Activated CD8-positive, alpha-beta memory T cell treated with anti-CD3 and anti-CD28 coated beads, Interleukin-2, amount 10 ng/mL, durations not matched to agents 7 days and 5 days (primary cell): ENCODE measurements around the gene DDC. TPM values are rescaled to one million over a fixed set of nuclear protein-coding genes. Genes with fewer than 3 reads are reported as not detected.
A peak's percentile ranks its signal among the peaks of the same experiment; 100 is the strongest.

ENCODE experiments used
- ATAC-seq: fragments of 150-1000 bp; cut with Tn5 transposase; one replicate; pipeline ENCODE4 v1.10.0; 2021; ENCODE audit warnings: moderate library complexity
- CTCF ChIA-PET: fragments of 350-600 bp; sonication (Branson Sonifier 250); formaldehyde crosslinking; loops from one replicate; lab custom pipeline; 2021; ENCODE audit warnings: antibody characterized with exemption; lab: Charles Lee
- DNase-seq: peaks from one replicate; pipeline ENCODE4 v3.0.0-alpha.2; 2020
- H3K27ac Mint-ChIP-seq: one replicate; pipeline ENCODE4 v1.8.0; 2021; ENCODE audit warnings: mild to moderate bottlenecking, mixed read lengths
- H3K27me3 Mint-ChIP-seq: one replicate; pipeline ENCODE4 v1.8.0; 2021; ENCODE audit warnings: mixed read lengths
- H3K36me3 Mint-ChIP-seq: one replicate; pipeline ENCODE4 v1.8.0; 2021; ENCODE audit warnings: mild to moderate bottlenecking, mixed read lengths
- H3K4me1 Mint-ChIP-seq: one replicate; pipeline ENCODE4 v1.8.0; 2021; ENCODE audit warnings: mixed read lengths
- H3K4me3 Mint-ChIP-seq: one replicate; pipeline ENCODE4 v1.8.0; 2021; ENCODE audit warnings: mild to moderate bottlenecking, moderate library complexity, mixed read lengths
- H3K9me3 Mint-ChIP-seq: one replicate; pipeline ENCODE4 v1.8.0; 2022; ENCODE audit warnings: low read depth, mixed read lengths
- total RNA-seq, 2 experiments: library from RNA; stranded (reverse); gene quantifications; one replicate each; pipeline ENCODE4 v1.2.3, GENCODE V29; 2021

DDC gene
- total RNA-seq, 2 experiments from 2014 or later: not detected

DNA sequence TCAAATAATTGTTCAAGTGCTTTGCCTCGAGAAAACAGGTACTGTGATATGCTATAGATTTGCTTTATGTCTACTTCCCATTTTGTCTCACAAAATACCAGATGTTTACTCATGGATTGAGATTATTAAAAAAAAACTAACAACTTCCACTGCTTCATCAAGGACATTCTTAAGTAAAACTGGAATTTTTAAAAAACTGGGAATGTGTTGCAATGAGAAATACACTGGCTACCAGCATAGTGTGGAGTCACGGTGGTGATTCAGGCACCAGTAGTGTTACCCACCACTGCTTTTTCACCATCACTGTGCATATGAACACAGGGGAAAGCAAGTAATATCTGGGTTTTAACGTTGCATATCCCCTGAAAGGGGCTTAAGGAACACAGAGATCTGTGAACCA lies 136.3 kb downstream of the DDC start:
- no peak for ATAC-seq
- Mint-ChIP-seq H3K4me1 (no peaks in the 10 kb centered on the region), H3K27ac (no peak overlapping the region), H3K4me3 (no peak overlapping the region), H3K36me3 (peaks cover 4% of the 10 kb centered on the region), H3K27me3 (no peaks in the 10 kb centered on the region), H3K9me3 (no peaks in the 10 kb centered on the region)
- CTCF ChIA-PET: no interaction called here
- DNase-seq: no peak

DNA sequence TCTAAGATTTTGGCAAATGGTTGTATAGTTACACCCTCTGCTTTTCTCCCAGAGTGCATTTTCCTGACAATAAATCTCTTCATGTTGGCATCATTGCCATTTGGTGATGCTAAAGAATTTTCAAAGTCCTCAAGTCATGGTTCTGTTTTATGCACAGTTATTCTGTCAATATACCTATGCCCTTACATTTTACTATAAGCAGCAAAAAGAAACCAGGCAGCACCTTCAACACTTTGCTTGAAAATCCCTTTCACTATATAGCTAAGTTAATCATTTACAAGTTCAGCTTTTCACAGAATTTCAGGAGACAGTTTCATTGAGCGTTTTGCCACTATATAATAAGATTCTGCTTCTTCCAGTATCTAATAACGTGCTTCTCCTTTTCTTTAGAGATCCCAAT lies 137.7 kb downstream of the DDC start:
- ATAC-seq: no peak
- H3K36me3 Mint-ChIP-seq: peaks cover 4% of the 10 kb centered on the region
- CTCF ChIA-PET: interaction anchor here (1.5 to 2.7 kb wide), 2 partner anchors 10 to 206 kb away, joined by 5 to 17 read pairs; no protein-coding TSS in a partner anchor
- H3K4me1 Mint-ChIP-seq: no peaks in the 10 kb centered on the region
- H3K27me3 Mint-ChIP-seq: no peaks in the 10 kb centered on the region
- no peak overlapping the region for H3K4me3 Mint-ChIP-seq
- no peaks in the 10 kb centered on the region for H3K9me3 Mint-ChIP-seq
- DNase-seq: no peak
- H3K27ac Mint-ChIP-seq: no peak overlapping the region

DNA sequence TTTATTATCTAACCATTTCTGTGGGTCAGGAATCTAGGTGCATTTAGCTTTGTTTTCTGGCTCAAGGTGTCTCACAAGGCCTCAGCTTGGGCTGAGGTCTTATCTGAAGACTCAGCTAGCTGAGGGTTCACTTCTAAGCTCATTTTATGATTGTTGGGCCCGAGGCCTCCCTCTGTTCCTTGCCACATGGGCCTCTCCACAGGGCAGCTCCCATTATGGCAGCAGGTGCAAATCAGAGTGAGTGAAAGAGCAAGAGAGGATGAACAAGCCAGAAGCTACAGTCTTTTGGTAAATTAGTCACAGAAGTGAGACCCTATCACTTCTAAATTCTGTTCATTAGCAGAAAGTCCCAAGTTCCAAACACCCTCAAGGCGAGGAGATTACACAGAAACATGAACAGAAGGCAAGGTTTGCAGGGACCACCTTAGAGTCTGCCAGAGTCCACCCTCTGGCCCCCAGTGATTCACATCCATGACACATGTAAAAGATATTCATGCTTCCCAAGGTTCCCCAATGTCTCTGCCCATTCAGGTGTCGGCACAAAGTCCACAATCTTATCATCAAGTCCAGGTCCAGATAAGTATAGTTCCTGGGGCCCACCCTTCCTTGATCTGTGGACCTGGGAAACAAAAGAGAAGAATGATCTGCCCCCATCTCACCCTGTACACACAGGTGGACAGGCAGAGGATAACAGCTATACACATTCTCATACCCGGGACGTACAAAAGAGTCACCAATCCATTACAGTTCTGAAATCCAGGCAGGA lies 138.7 kb downstream of the DDC start:
- H3K4me1 Mint-ChIP-seq: peaks cover 4% of the 10 kb centered on the region
- DNase-seq (no peak), ATAC-seq (no peak)
- H3K27me3 Mint-ChIP-seq: no peaks in the 10 kb centered on the region
- H3K9me3 Mint-ChIP-seq: no peaks in the 10 kb centered on the region
- no peak overlapping the region for H3K4me3 Mint-ChIP-seq
- H3K36me3 Mint-ChIP-seq: peaks cover 4% of the 10 kb centered on the region
- CTCF ChIA-PET: interaction anchor here (1.0 to 2.7 kb wide), 3 partner anchors 9 to 220 kb away, joined by 3 to 17 read pairs (median 5); no protein-coding TSS in a partner anchor
- H3K27ac Mint-ChIP-seq: no peak overlapping the region

DNA sequence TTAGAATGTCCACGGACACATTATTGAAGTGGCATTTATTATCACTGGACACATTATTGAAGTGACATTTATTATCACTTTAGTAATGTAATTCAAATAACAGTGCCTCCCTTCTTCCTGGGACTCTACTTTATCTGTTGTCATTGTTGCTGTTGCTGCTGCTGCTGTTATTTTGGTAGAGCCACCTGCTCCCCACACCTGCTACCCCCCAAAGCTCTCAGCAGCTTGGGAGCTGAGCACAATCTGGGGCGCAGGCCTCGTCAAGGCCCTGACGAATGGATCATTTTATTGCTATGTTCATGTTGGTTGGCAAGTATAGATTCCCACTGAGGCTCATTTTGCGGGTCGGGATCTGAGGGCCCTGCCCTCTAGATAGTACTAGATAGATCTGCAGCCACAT lies 139.9 kb downstream of the DDC start:
- no peak overlapping the region for H3K27ac Mint-ChIP-seq
- no peaks in the 10 kb centered on the region for H3K27me3 Mint-ChIP-seq
- peaks cover 3% of the 10 kb centered on the region for H3K36me3 Mint-ChIP-seq
- H3K4me3 Mint-ChIP-seq: no peak overlapping the region
- peaks cover 4% of the 10 kb centered on the region for H3K4me1 Mint-ChIP-seq
- ATAC-seq: no peak
- CTCF ChIA-PET: interaction anchor here (1.0 kb wide), 1 partner anchor 219 kb away, joined by 3 read pairs; no protein-coding TSS in a partner anchor
- no peak for DNase-seq
- no peaks in the 10 kb centered on the region for H3K9me3 Mint-ChIP-seq

DNA sequence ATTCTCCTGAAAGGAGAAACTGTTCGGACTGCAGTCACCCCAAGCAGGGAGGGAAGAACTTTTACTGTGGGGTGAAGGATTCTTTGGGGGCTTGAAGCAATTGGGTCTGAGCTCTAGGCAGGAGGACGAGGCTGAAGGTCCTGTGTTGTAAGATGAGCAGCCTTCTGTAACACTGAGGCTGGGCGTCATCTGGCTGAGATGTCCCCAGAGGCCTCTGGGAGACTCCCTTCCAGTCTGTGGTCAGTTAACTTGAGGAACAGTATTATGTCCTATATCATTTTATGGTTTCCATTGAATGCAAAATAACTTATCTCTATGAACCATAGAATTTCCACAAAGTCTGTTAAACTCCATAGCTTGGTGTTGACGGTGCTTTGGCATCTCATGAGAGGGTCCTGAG lies 141.3 kb downstream of the DDC start:
- H3K4me1 Mint-ChIP-seq: peaks cover 4% of the 10 kb centered on the region
- no peaks in the 10 kb centered on the region for H3K27me3 Mint-ChIP-seq
- peaks cover 3% of the 10 kb centered on the region for H3K36me3 Mint-ChIP-seq
- no peak overlapping the region for H3K27ac Mint-ChIP-seq
- ATAC-seq (no peak), DNase-seq (no peak)
- H3K9me3 Mint-ChIP-seq: no peaks in the 10 kb centered on the region
- no peak overlapping the region for H3K4me3 Mint-ChIP-seq
- CTCF ChIA-PET: interaction anchor here (1.0 to 1.6 kb wide), 2 partner anchors 218 to 331 kb away, joined by 3 read pairs; no protein-coding TSS in a partner anchor

DNA sequence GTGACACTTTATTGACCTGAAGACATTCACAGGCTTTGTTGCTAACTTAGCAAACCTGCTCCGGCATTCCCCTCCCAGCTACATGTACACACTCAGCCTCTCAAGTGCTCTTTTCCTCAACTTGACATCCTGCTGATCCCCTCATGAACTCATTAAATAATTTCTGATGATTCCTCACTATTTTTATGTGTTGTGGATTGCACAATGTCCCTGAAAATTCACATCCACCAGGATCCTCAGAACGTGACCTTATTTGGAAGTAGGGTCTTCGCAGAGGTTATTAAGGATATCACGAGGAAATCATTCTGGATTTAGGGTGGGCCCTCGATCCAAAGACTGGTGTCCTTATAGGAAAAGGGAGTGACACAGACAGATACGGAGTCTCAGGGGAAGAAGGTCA lies 142.3 kb downstream of the DDC start:
- no peak for DNase-seq
- no peak for ATAC-seq
- Mint-ChIP-seq H3K27ac (no peak overlapping the region), H3K4me1 (peaks cover 5% of the 10 kb centered on the region), H3K27me3 (no peaks in the 10 kb centered on the region), H3K4me3 (no peak overlapping the region), H3K9me3 (no peaks in the 10 kb centered on the region), H3K36me3 (no peaks in the 10 kb centered on the region)
- CTCF ChIA-PET: interaction anchor here (1.6 kb wide), 1 partner anchor 330 kb away, joined by 3 read pairs; no protein-coding TSS in a partner anchor

DNA sequence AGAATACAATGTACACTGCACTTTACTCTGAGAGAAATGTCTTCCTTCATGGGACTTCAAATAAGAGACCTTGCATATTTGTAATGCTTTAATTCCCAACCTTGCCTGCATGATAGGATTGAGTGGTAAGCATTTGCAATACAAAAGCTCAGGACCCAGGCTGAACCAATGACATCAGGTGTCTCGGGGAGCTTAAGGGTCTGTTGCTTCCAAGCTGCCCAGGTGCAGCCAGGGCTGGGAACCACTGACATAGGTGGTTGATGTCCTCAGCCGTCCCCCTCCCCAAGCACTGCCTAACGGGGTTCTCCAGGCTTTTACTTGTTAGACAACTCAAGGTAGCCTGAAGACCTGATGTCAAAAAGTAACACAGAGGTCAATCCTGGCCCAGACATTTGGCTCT lies 144.2 kb downstream of the DDC start:
- Mint-ChIP-seq H3K4me3 (no peak overlapping the region), H3K4me1 (peaks cover 18% of the 10 kb centered on the region), H3K36me3 (no peaks in the 10 kb centered on the region), H3K27ac (no peak overlapping the region), H3K27me3 (no peaks in the 10 kb centered on the region), H3K9me3 (no peaks in the 10 kb centered on the region)
- DNase-seq: no peak
- no peak for ATAC-seq
- CTCF ChIA-PET: interaction anchor here (0.8 to 7.5 kb wide), 9 partner anchors 11 to 740 kb away, joined by 3 to 62 read pairs (median 3); partner anchors contain the start of gene ZPBP

DNA sequence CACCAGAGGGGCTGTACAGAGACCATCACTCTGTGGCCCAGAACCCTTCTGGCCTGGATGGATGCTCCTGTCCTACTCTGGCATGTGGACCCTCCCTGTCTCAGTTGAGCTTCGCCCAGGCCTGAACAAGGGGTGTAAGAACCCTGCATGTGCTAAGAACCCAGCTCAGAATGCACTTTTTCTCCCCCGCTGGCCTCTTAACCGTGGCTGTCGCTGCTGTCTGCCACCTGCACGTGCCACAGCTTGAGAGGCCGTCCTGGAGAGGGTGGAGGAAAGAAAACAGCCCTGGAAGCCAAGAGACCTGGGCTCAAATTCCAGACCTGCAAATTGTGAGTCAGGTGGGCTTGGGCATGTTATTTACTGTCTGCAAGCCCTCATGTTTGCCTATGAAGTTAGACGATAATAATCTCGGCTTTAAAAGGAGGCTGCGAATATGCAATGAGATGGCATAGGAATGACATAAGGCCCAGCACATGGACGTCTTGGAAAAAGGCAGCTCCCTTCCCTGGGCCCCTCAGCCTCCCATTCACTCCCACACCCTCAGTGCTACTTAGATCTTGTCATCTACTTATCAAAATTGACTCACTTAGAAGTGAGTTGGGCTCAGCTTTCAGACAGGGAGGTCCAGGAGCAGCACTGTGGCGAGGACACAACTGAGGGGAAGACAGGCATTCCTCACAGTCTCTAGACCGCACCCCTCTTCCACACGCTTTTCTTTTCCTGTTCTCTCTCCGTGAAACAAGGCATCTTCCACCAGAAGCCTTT lies 146.5 kb downstream of the DDC start:
- Mint-ChIP-seq H3K4me3 (no peak overlapping the region), H3K9me3 (no peaks in the 10 kb centered on the region), H3K4me1 (peaks cover 25% of the 10 kb centered on the region), H3K27me3 (no peaks in the 10 kb centered on the region), H3K36me3 (no peaks in the 10 kb centered on the region), H3K27ac (no peak overlapping the region)
- DNase-seq: no peak
- no peak for ATAC-seq
- CTCF ChIA-PET: interaction anchor here (0.7 to 7.5 kb wide), 47 partner anchors 8 to 325 kb away, joined by 3 to 83 read pairs (median 5); partner anchors contain the start of gene ZPBP

DNA sequence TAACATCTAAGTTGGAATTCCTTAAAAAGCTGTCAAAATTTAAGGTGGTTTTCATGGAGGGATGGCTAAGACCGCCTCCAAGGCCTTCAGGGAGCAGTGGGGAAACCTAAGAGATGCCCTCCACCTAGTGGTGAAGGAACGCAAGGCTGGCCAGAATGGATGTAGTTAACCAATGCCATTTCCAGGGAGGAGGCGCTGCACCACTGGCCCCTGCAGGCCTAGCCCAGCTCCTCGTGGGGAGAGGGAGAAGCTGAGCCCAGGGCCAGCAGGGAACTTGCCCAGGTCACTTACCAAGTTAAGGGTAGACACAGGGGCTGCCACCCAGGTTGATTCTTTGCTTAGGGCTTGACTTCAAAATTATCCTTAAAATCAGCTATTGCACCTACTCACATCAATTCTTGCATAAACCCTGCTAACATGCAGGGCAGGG lies 147.1 kb downstream of the DDC start:
- Mint-ChIP-seq H3K4me1 (peaks cover 25% of the 10 kb centered on the region), H3K4me3 (no peak overlapping the region), H3K27ac (no peak overlapping the region), H3K9me3 (no peaks in the 10 kb centered on the region), H3K36me3 (no peaks in the 10 kb centered on the region), H3K27me3 (no peaks in the 10 kb centered on the region)
- peak; percentile 99 for ATAC-seq
- DNase-seq: peak; percentile 87
- CTCF ChIA-PET: interaction anchor here (0.7 to 7.5 kb wide), 51 partner anchors 9 to 743 kb away, joined by 3 to 83 read pairs (median 5); partner anchors contain the start of gene ZPBP

DNA sequence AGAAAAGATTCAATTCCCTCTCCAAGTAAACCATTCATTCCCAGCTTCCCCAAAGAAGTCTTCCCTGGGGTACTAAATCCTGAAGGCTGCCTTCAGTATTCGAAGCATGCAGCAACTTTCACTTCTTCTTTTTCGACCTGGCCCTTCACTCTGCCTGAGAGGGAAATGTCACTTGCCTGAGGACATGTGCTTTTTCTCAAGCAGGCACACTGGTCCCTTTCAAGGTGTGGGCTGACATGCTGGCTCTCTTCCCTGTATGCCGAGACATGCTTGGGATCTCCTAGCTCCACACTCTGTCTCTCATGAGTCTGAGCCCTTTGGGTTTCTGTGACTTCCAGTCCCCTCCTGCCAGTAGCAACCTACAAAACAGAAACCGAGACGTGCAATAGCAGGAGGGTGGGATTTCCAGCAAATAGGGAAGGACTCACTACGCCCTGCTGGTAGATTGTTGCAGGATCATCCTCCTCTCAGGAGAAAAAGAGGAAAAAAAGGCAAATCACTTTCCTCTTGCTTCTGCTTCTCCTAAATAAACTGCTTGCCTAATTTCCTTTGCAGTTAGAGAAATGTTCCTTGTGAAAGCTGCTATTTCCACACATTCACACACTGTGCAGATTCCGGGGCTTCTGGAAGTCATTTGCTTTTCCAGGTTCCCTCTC lies 148.6 kb downstream of the DDC start:
- H3K36me3 Mint-ChIP-seq: no peaks in the 10 kb centered on the region
- CTCF ChIA-PET: interaction anchor here (0.8 to 7.5 kb wide), 18 partner anchors 9 to 746 kb away, joined by 3 to 83 read pairs (median 9); partner anchors contain the start of gene ZPBP
- H3K4me3 Mint-ChIP-seq: peak overlapping the region; percentile 43

DNA sequence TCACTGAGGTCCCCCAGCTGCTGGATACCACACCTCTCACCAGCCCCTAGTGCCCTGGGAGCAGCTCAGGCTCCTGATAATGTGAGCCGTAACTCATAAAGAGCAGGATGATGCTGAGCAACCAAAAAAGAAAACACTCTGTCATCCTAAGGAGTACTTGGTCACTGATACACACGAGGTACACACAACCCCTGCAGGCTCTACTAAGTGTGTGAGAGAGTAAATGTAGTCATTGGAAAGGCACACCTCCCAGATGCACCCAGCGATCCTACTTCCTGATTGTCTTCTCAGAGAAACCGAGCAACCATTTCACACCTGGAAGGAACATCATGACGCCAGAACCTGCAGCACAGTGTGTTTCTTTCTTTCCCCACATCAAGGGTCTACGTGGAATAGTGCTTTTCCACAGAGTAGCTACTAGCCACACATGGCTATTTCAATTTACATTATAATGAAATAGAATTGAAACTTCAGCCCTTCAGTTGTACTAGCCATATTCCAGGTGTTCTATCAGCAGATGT lies 149.3 kb downstream of the DDC start:
- no peak for DNase-seq
- no peak for ATAC-seq

More for the DNA sequence above, 148.6 kb downstream of the DDC start:
- Mint-ChIP-seq H3K27ac (peak overlapping the region; percentile 52), H3K27me3 (no peaks in the 10 kb centered on the region), H3K9me3 (no peaks in the 10 kb centered on the region), H3K4me1 (peaks cover 21% of the 10 kb centered on the region)
- DNase-seq: no peak
- ATAC-seq: no peak

DNA sequence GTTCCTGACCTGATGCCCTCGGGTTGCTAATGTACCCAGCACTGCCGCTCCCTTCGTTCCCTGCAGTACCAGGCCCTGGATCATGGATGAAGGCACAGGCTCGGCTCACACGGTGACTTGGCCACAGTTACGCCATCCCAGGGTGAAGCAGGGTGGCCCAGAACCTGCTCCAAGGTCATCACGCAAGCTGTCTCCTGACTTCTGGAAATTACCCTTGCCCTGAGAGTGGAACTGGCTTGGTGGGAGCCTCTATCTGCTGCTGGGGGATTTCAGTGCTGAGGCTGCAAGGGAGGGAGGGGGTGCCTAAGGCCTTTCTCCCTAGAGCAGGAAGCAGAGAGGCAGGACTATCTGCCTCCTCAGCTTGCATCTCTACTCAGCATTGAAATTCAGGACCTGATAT lies 151.6 kb downstream of the DDC start:
- Mint-ChIP-seq H3K4me3 (no peak overlapping the region), H3K4me1 (peaks cover 44% of the 10 kb centered on the region), H3K9me3 (no peaks in the 10 kb centered on the region), H3K27me3 (no peaks in the 10 kb centered on the region), H3K36me3 (no peaks in the 10 kb centered on the region), H3K27ac (no peak overlapping the region)
- ATAC-seq: no peak
- no peak for DNase-seq
- CTCF ChIA-PET: interaction anchor here (1.8 kb wide), 1 partner anchor 208 kb away, joined by 7 read pairs; no protein-coding TSS in a partner anchor

More for the DNA sequence above, 149.3 kb downstream of the DDC start:
- Mint-ChIP-seq H3K27ac (no peak overlapping the region), H3K36me3 (no peaks in the 10 kb centered on the region), H3K27me3 (no peaks in the 10 kb centered on the region), H3K4me3 (no peak overlapping the region), H3K4me1 (peaks cover 25% of the 10 kb centered on the region), H3K9me3 (no peaks in the 10 kb centered on the region)
- CTCF ChIA-PET: interaction anchor here (1.2 to 7.5 kb wide), 8 partner anchors 9 to 323 kb away, joined by 3 to 83 read pairs (median 12); partner anchors contain the start of gene ZPBP
